Heart left ventricle (tissue), 16 donors: ENCODE data around the gene PRKCH. TPM values are rescaled to one million over a fixed set of nuclear protein-coding genes. Genes with fewer than 3 reads are reported as not detected.

Source experiments
- ATAC-seq, 4 donors: fragments of 200-7000 bp; cut with Tn5 transposase; one replicate each; pipeline ENCODE4 v1.9.1; 2020 to 2022; ENCODE audit warnings: moderate library complexity in 4 of 4, mild to moderate bottlenecking in 3 of 4, moderate number of reproducible peaks in 1 of 4
- DNase-seq, 5 donors: peaks; one replicate each; pipeline ENCODE4 v3.0.0-alpha.2; 2020
- H3K27ac ChIP-seq, 12 donors: fragments of 200-600 bp; sonication (generic) in 4 of 12; one replicate each; pipeline versions ENCODE4 v1.5.0 to v1.8.0; 2016 to 2022; ENCODE audit warnings: mild to moderate bottlenecking in 2 of 12
- H3K27me3 ChIP-seq, 9 donors: fragments of 200-600 bp; sonication (generic) in 2 of 9; one replicate each; pipeline versions ENCODE4 v1.5.1 to v1.8.0; 2016 to 2022; ENCODE audit warnings: mild to moderate bottlenecking in 3 of 9
- H3K36me3 ChIP-seq, 9 donors: fragments of 200-600 bp; sonication (generic) in 2 of 9; one replicate each; pipeline versions ENCODE4 v1.5.0 to v1.8.0; 2018 to 2022; ENCODE audit warnings: mild to moderate bottlenecking in 2 of 9
- H3K4me1 ChIP-seq, 12 donors: fragments of 200-600 bp; sonication (generic) in 4 of 12; one replicate each; pipeline versions ENCODE4 v1.5.0 to v1.8.0; 2016 to 2022; ENCODE audit warnings: mild to moderate bottlenecking in 3 of 12
- H3K4me3 ChIP-seq, 12 donors: fragments of 200-600 bp; sonication (generic) in 4 of 12; one replicate each; pipeline versions ENCODE4 v1.5.0 to v1.8.0; 2017 to 2022; ENCODE audit warnings: mild to moderate bottlenecking in 9 of 12, moderate library complexity in 4 of 12
- H3K9me3 ChIP-seq, 12 donors: fragments of 200-600 bp; sonication (generic) in 4 of 12; one replicate each; pipeline versions ENCODE4 v1.5.0 to v1.8.0; 2016 to 2022; ENCODE audit warnings: mild to moderate bottlenecking in 1 of 12
- POLR2A ChIP-seq, 2 donors: fragments of 450-650 bp; IDR thresholded peaks; one replicate each; pipeline ENCODE4 v1.6.1; 2017; ENCODE audit warnings: antibody characterized with exemption in 2 of 2, mild to moderate bottlenecking in 2 of 2, moderate library complexity in 2 of 2
- WGBS, 4 donors: extraction: QIAGEN DNeasy Blood & Tissue Kit in 2 of 4; methylation state at CpG; one replicate each; pipeline versions ENCODE4 v1.1.5 to v1.1.7; 2013 to 2018; 5-methylcytosine and 5-hydroxymethylcytosine counted together
- intact Hi-C, 10 donors: fragments of 100-400 bp; cut with DNase I; formaldehyde crosslinking; loops; one replicate each; pipeline versions ENCODE4 v1.11.1 to v1.14.2; 2022
- polyA plus RNA-seq, 2 donors: library from polyadenylated mRNA; stranded (reverse); fragments of 200-250 nt; gene quantifications; one replicate each; pipeline ENCODE4 v1.2.3, GENCODE V29; 2013
- total RNA-seq, 9 donors: library from RNA; depleted of rRNA in 2 of 9; stranded (reverse); fragments of >200 nt in 2 of 9; fragmentation: NEBNext Ultra II Directional in 3 of 9; extraction: Animal tissue kit (Norgen Biotek cat#: 25700) in 3 of 9; gene quantifications; one replicate each; pipeline versions ENCODE4 v1.1.0 to v1.2.4, GENCODE V29; 2016 to 2023
- TF ChIP-seq, protein P1 (sequence below), 12 donors: fragments of 200-600 bp; sonication (generic) in 4 of 12; IDR thresholded peaks; one replicate each; pipeline versions ENCODE4 v1.5.0 to v1.8.0; 2018 to 2022; ENCODE audit warnings: antibody characterized with exemption in 12 of 12, mild to moderate bottlenecking in 5 of 12
- donor health status: ischemic (EF 13 %, LVEDD 7.1; RV severe dilation, severe dysfunction).
- donor health status: healthy with polysubstance abuse.
- donor health status: DM: no; HTN: yes; CAD: no.
- donor health status: DM: no; HTN: no; CAD: no.
- donor health status: ischemic (EF 25% LVEDD 6.9; RV normal size, moderate dysfunction).
- donor health status: ischemic (EF 25% LVEDD 5.7; RV mildly dilated, moderate dysfunction).
- donor health status: healthy.
- donor health status: DM: yes; HTN: yes; CAD: no.
- donor health status: ischemic (EF 35%, LVEDD 5.7; RV mildly dilated, moderate dysfunction).
- donor health status: nonischemic (EF 11% LVEDD 7.7; RV severe dilation, severe dysfunction).
- donor health status: DM: yes; HTN: yes; CAD: no.
- donor health status: PGD.
- donor health status: ischemic (EF 29% LVEDD 5.4; RV normal size, mild dysfunction).
- donor health status: nonischemic (EF 23%, LVEDD 6.1; RV moderate dilation, normal function).

Gene PRKCH
- total and polyA plus RNA-seq, 11 donors, result 6.1 to 49.2 (median 21.7) TPM

DNA sequence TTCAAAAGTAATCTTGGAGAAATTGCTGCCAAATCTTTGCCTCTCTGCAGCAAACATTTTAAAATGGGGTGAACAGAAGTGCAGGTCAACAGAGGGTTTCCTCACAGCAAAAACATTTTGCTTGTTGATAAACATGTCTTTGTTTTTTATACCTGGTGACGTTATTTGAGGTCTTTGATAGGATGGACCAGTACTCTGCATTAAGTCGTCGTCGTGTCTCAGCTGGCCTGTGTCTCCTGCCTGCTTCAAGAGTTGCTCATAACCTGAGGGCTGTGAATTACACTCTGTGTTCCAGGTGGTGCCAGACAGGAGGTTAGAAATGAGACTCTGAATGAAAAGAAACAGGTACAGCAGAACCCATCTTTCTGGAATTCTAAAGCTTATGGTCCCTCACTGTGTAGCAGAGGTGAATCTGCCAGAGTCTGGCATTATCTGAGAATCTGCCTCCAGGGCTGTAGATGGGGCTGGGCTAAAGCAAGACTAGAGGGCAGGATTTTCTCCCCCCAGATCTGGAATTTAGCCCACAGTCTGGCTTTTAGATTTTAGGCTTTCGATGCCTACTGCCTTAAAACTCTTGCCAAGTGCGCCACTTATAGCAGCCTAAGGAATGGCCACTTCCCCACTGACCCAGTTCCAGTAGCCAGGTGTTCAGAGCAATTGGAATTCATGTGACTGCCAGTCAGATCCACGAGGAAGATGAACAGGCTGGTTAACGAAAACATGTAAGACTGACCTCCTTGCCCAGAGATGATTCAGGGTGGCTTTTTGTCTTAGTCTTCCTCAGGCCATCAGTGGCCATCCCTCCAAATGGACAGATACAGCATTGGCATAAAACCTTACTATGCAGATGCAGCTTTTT, 161.2 kb downstream of the PRKCH start:
- no peak for DNase-seq
- peaks cover 0 to 29% (median 16%) of the 10 kb centered on the region in 9 donors for H3K36me3 ChIP-seq
- intact Hi-C loops, result no loop called here
- TF ChIP-seq, protein P1, sequence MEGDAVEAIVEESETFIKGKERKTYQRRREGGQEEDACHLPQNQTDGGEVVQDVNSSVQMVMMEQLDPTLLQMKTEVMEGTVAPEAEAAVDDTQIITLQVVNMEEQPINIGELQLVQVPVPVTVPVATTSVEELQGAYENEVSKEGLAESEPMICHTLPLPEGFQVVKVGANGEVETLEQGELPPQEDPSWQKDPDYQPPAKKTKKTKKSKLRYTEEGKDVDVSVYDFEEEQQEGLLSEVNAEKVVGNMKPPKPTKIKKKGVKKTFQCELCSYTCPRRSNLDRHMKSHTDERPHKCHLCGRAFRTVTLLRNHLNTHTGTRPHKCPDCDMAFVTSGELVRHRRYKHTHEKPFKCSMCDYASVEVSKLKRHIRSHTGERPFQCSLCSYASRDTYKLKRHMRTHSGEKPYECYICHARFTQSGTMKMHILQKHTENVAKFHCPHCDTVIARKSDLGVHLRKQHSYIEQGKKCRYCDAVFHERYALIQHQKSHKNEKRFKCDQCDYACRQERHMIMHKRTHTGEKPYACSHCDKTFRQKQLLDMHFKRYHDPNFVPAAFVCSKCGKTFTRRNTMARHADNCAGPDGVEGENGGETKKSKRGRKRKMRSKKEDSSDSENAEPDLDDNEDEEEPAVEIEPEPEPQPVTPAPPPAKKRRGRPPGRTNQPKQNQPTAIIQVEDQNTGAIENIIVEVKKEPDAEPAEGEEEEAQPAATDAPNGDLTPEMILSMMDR (IDR thresholded peaks at IDR 0.05), result no peak
- no peak for TF ChIP-seq POLR2A (IDR thresholded peaks at IDR 0.05)
- no peak overlapping the region for H3K27ac ChIP-seq
- H3K4me3 ChIP-seq, result no peak overlapping the region
- H3K4me1 ChIP-seq, result peaks cover 16 to 43% (median 26%) of the 10 kb centered on the region in 12 donors
- no peaks in the 10 kb centered on the region for H3K9me3 ChIP-seq
- H3K27me3 ChIP-seq, result no peaks in the 10 kb centered on the region
- ATAC-seq, result no peak
- 61 to 79% (median 72%) methylated on average over 8 of the region's 8 CpGs for WGBS, 4 donors

DNA sequence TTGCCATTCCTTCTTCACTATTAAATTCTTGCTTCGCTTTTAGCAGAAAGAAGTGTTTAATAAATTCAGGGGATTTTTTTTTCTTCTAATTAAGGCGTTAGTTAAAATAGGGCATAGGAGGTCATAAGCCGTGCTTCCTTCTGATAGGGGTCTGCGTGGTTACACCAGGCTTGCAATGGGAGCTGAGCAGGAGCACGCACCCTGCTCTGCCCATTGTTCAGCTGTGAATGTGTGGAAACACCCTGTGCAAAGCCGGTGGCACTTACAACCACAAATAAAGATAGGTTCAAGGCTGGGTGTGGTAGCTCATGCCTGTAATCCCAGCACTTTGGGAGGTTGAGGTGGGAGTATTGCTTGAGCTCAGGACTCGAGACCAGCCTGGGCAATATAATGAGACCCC, 162.1 kb downstream of the PRKCH start:
- DNase-seq, result no peak
- H3K36me3 ChIP-seq, result peaks cover 0 to 35% (median 16%) of the 10 kb centered on the region in 9 donors
- intact Hi-C loops, result no loop called here
- ATAC-seq, result no peak
- H3K4me3 ChIP-seq, result no peak overlapping the region
- H3K27me3 ChIP-seq, result no peaks in the 10 kb centered on the region
- no peak overlapping the region for H3K27ac ChIP-seq
- TF ChIP-seq POLR2A (IDR thresholded peaks at IDR 0.05), result no peak
- TF ChIP-seq, protein P1 (IDR thresholded peaks at IDR 0.05), result no peak
- H3K9me3 ChIP-seq, result no peaks in the 10 kb centered on the region
- 92 to 95% (median 95%) methylated on average over 7 of the region's 7 CpGs for WGBS, 4 donors
- peaks cover 9 to 39% (median 19%) of the 10 kb centered on the region in 12 donors for H3K4me1 ChIP-seq

GRCh38 chr14:61484031-61484430, 162.7 kb downstream of the PRKCH start:
- Histone ChIP-seq H3K4me3 (no peak overlapping the region), H3K9me3 (no peaks in the 10 kb centered on the region), H3K4me1 (peaks cover 6 to 39% (median 19%) of the 10 kb centered on the region in 12 donors), H3K27me3 (no peaks in the 10 kb centered on the region), H3K36me3 (peaks cover 0 to 35% (median 16%) of the 10 kb centered on the region in 9 donors), H3K27ac (no peak overlapping the region)
- intact Hi-C loops, result no loop called here
- TF ChIP-seq, protein P1 (IDR thresholded peaks at IDR 0.05), result no peak
- no peak for TF ChIP-seq POLR2A (IDR thresholded peaks at IDR 0.05)
- WGBS, 4 donors, result 89 to 95% (median 93%) methylated on average over 9 of the region's 9 CpGs
- ATAC-seq (no peak), DNase-seq (no peak)

- no peak for ATAC-seq
Observed at GRCh38 chr14:61484826-61485584, 163.6 kb downstream of the PRKCH start.

More at GRCh38 chr14:61484826-61485584, 163.6 kb downstream of the PRKCH start:
- Histone ChIP-seq H3K36me3 (peaks cover 0 to 35% (median 16%) of the 10 kb centered on the region in 9 donors), H3K9me3 (no peaks in the 10 kb centered on the region), H3K27me3 (no peaks in the 10 kb centered on the region), H3K4me3 (no peak overlapping the region), H3K27ac (no peak overlapping the region), H3K4me1 (peaks cover 2 to 39% (median 19%) of the 10 kb centered on the region in 12 donors)
- WGBS, 4 donors, result 86 to 97% (median 90%) methylated on average over 8 of the region's 8 CpGs
- TF ChIP-seq, protein P1 (IDR thresholded peaks at IDR 0.05), result no peak
- TF ChIP-seq POLR2A (IDR thresholded peaks at IDR 0.05), result no peak
- no peak for DNase-seq
- intact Hi-C loops, result no loop called here
